22Rv1 (cell line): ENCODE results near the gene KHDC4.

Source experiments
- CTCF ChIP-seq: fragments of 450-650 bp; IDR thresholded peaks from 2 replicates; pipeline ENCODE4 v1.5.1; 2017; ENCODE audit warnings: mild to moderate bottlenecking
- ZFX ChIP-seq: fragments of 450-650 bp; IDR thresholded peaks from 2 replicates; pipeline ENCODE4 v1.6.1; 2017; ENCODE audit warnings: antibody characterized with exemption, borderline replicate concordance

GRCh38 chr1:155912056-155912536 lies 22.1 kb downstream of the KHDC4 start:
- TF ChIP-seq CTCF = no peak
- no peak for TF ChIP-seq ZFX
